Neuronal stem cell (in vitro differentiated cells): ENCODE data around the gene GPR132.
A peak's percentile ranks its signal among the peaks of the same experiment; 100 is the strongest.
"Not testable (repeated sequence)": the region's sequence is repeated elsewhere in the genome, so short reads cannot be mapped to it uniquely, and the experiment has no call there.

Experiments used
- DNase-seq: peaks from one replicate; pipeline ENCODE4 v3.0.0-alpha.2; 2013; ENCODE audit warnings: low spot score
- H2AFZ ChIP-seq: one replicate; pipeline ENCODE4 v1.6.1; 2013; ENCODE audit warnings: mild to moderate bottlenecking, low read length, inconsistent platforms
- H2AK5ac ChIP-seq: 2 replicates; pipeline ENCODE4 v1.6.1; 2013; ENCODE audit warnings: low read depth, mild to moderate bottlenecking, inconsistent platforms, low read length, moderate library complexity, mixed read lengths
- H2BK120ac ChIP-seq: 2 replicates; pipeline ENCODE4 v1.6.1; 2013; ENCODE audit warnings: low read depth, mild to moderate bottlenecking, inconsistent platforms, low read length, moderate library complexity, mixed read lengths
- H2BK12ac ChIP-seq: one replicate; pipeline ENCODE4 v1.6.1; 2013; ENCODE audit warnings: low read length, inconsistent platforms
- H2BK15ac ChIP-seq: 2 replicates; pipeline ENCODE4 v1.6.1; 2013; ENCODE audit warnings: mild to moderate bottlenecking, low read length, inconsistent platforms, mixed read lengths
- H2BK5ac ChIP-seq: one replicate; pipeline ENCODE4 v1.6.1; 2013; ENCODE audit warnings: inconsistent platforms, mild to moderate bottlenecking, low read length, moderate library complexity
- H3K14ac ChIP-seq: one replicate; pipeline ENCODE4 v1.6.1; 2013; ENCODE audit warnings: low read length, inconsistent platforms
- H3K18ac ChIP-seq: 2 replicates; pipeline ENCODE4 v1.6.1; 2013; ENCODE audit warnings: low read length, inconsistent platforms
- H3K23ac ChIP-seq: 2 replicates; pipeline ENCODE4 v1.6.1; 2013; ENCODE audit warnings: low read depth, mild to moderate bottlenecking, mixed read lengths, low read length, inconsistent platforms; ENCODE audit not compliant: poor library complexity
- H3K27ac ChIP-seq: replicated peaks from 3 replicates; pipeline ENCODE4 v1.5.1; 2013; ENCODE audit warnings: low read length, inconsistent platforms
- H3K27me3 ChIP-seq, 3 experiments: 2 replicates each; pipeline ENCODE4 v1.6.1; 2013; ENCODE audit warnings: low read length in 3 of 3, mild to moderate bottlenecking in 2 of 3, inconsistent platforms in 1 of 3, low read depth in 1 of 3, mixed read lengths in 1 of 3, moderate library complexity in 1 of 3; ENCODE audit not compliant: control insufficient read depth in 3 of 3, insufficient read depth in 3 of 3
- H3K36me3 ChIP-seq, 2 donors: replicated peaks in 1 of 2; 2 replicates each; pipeline ENCODE4 v1.6.1; 2013; ENCODE audit warnings: low read length in 2 of 2; ENCODE audit not compliant: control insufficient read depth in 2 of 2, insufficient read depth in 2 of 2
- H3K4ac ChIP-seq: 2 replicates; pipeline ENCODE4 v1.6.1; 2013; ENCODE audit warnings: inconsistent platforms, mild to moderate bottlenecking, low read length, moderate library complexity
- H3K4me1 ChIP-seq, 2 donors: 1 replicate in 1 of 2; 2 replicates in 1 of 2; pipeline ENCODE4 v1.6.1; 2013; ENCODE audit warnings: low read length in 2 of 2, low read depth in 1 of 2; ENCODE audit not compliant: control insufficient read depth in 2 of 2, insufficient read depth in 1 of 2
- H3K4me2 ChIP-seq: one replicate; pipeline ENCODE4 v1.6.1; 2013; ENCODE audit warnings: mild to moderate bottlenecking, low read length, inconsistent platforms; ENCODE audit not compliant: insufficient read depth, poor library complexity, severe bottlenecking
- H3K4me3 ChIP-seq, 2 donors: 2 replicates each; pipeline ENCODE4 v1.5.1; 2013; ENCODE audit warnings: low read length in 2 of 2, mild to moderate bottlenecking in 2 of 2, inconsistent platforms in 1 of 2, moderate library complexity in 1 of 2
- H3K79me1 ChIP-seq: one replicate; pipeline ENCODE4 v1.6.1; 2013; ENCODE audit warnings: low read depth, mild to moderate bottlenecking, inconsistent platforms, low read length, moderate library complexity
- H3K9ac ChIP-seq: one replicate; pipeline ENCODE4 v1.6.1; 2013; ENCODE audit warnings: mild to moderate bottlenecking, low read depth, low read length, inconsistent platforms; ENCODE audit not compliant: poor library complexity
- H3K9me3 ChIP-seq, 2 donors: replicated peaks in 1 of 2; 2 replicates each; pipeline versions ENCODE3 to v1.6.1; 2013; ENCODE audit warnings: low read length in 2 of 2, mild to moderate bottlenecking in 2 of 2, inconsistent platforms in 1 of 2, low read depth in 1 of 2, mixed read lengths in 1 of 2, moderate library complexity in 1 of 2; ENCODE audit not compliant: control insufficient read depth in 2 of 2, insufficient read depth in 1 of 2
- H4K8ac ChIP-seq: one replicate; pipeline ENCODE4 v1.6.1; 2013; ENCODE audit warnings: low read depth, mild to moderate bottlenecking, inconsistent platforms, low read length, moderate library complexity
- H4K91ac ChIP-seq: one replicate; pipeline ENCODE4 v1.6.1; 2013; ENCODE audit warnings: low read length, low read depth, mild to moderate bottlenecking, inconsistent platforms; ENCODE audit not compliant: poor library complexity
- WGBS, 2 donors: extraction: QIAGEN DNeasy Blood & Tissue Kit; methylation state at CpG; one replicate each; pipeline ENCODE4 v1.1.7; 2013; ENCODE audit warnings: missing lambda C conversion rate in 2 of 2, mixed read lengths in 1 of 2; ENCODE audit not compliant: insufficient read length in 2 of 2, insufficient replicate concordance in 1 of 2; ENCODE audit errors: extremely low coverage in 2 of 2; 5-methylcytosine and 5-hydroxymethylcytosine counted together

GPR132 gene

DNA sequence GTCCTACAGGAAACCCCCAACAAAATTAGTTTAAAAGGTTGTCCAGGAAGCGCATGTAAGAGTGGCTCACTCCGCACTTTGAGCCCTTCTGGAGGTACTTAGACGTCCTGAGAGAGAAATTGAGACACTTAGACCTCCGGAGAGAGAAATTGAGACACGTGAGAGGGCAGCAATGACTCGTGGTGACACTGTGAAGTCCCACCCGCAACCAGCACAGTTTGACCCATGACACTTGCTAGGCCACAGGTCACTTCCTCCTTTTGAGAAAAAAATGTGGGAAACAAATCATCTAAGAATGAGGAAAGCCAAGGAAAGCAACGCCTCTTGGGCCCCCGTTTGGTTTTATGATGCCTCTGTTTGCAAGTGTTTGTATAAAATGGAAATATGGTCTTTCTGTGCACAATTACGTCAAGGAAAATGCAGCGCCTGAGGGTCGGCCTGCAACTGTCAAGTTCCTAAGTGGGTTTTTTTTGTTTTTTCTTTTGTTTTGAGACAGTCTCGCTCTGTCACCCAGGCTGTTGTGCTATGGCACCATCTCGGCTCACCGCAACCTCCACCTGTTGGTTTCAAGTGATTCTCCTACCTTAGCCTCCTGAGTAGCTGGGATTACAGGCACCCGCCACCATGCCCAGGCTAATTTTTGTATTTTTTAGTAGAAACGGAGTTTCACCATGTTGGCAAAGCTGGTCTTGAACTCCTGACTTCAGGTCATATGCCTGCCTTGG is 30.8 kb downstream of the GPR132 start:
- Histone ChIP-seq H3K27ac (no peak overlapping the region), H2AK5ac (no peak overlapping the region), H4K91ac (no peak overlapping the region), H3K14ac (no peak overlapping the region), H3K9me3 (peaks cover 1 to 12% of the 10 kb centered on the region in 2 donors), H4K8ac (no peak overlapping the region), H2BK5ac (no peak overlapping the region), H3K4me1 (no peaks in the 10 kb centered on the region), H3K18ac (no peak overlapping the region), H3K4ac (no peak overlapping the region), H2AFZ (peak overlapping the region; percentile 29), H3K4me2 (no peak overlapping the region), H3K23ac (no peak overlapping the region), H2BK12ac (no peak overlapping the region), H3K9ac (no peak overlapping the region), H3K79me1 (no peaks in the 10 kb centered on the region), H3K4me3 (no peak overlapping the region), H3K27me3 (peaks cover 5 to 41% (median 20%) of the 10 kb centered on the region in 3 experiments), H2BK120ac (no peak overlapping the region), H3K36me3 (no peaks in the 10 kb centered on the region), H2BK15ac (no peak overlapping the region)
- DNase-seq: no peak
- WGBS, 2 donors: no CpG with 5 or more reads among the region's 17 CpGs

DNA sequence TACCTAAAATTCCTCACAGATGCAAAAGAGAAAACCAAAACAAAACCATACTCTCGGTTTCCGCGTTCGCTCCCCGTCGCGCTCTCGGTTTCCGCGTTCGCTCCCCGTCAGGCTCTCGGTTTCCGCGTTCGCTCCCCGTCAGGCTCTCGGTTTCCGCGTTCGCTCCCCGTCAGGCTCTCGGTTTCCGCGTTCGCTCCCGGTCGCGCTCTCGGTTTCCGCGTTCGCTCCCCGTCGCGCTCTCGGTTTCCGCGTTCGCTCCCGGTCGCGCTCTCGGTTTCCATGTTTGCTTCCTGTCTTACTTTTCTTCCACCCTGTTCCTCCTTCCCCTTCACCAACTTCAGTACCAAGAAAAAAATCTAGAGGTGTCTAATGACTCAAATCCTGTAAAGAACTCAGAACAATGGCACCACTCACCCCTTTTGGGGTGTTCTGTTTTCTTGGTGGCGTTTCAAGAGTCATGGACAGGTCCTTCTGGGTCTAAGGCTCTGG is 31.8 kb downstream of the GPR132 start:
- H2BK120ac ChIP-seq, DNase-seq, H3K14ac ChIP-seq, H3K4ac ChIP-seq, H3K4me2 ChIP-seq, H3K4me1 ChIP-seq, H2BK5ac ChIP-seq, H2BK15ac ChIP-seq, H2AK5ac ChIP-seq, H2AFZ ChIP-seq, H3K18ac ChIP-seq, H3K4me3 ChIP-seq, H3K36me3 ChIP-seq, H3K79me1 ChIP-seq, H2BK12ac ChIP-seq, H4K8ac ChIP-seq, H3K9ac ChIP-seq, H3K27ac ChIP-seq, H4K91ac ChIP-seq, H3K23ac ChIP-seq: not testable (repeated sequence)
- H3K9me3 ChIP-seq: peaks cover 1 to 12% of the 10 kb centered on the region in 2 donors
- WGBS, 2 donors: no CpG with 5 or more reads among the region's 45 CpGs
- peaks cover 5 to 39% (median 20%) of the 10 kb centered on the region in 3 experiments for H3K27me3 ChIP-seq

DNA sequence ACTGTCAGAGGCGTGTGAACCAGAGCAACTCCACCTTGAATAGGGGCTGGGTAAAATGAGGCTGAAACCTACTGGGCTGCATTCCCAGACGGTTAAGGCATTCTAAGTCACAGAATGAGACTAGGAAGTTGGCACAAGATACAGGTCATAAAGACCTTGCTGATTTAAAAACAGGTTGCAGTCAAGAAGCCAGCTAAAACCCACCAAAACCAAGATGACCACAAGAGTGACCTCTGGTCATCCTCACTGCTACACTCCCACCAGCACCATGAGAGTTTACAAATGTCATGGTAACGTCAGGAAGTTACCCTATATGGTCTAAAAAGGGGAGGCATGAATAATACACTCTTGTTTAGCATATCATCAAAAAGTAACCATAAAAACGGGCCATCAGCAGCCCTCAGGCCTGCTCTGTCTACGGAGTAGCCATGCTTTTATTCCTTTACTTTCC is 32.8 kb downstream of the GPR132 start:
- H2BK15ac ChIP-seq, H2BK12ac ChIP-seq, H3K9ac ChIP-seq, H4K91ac ChIP-seq, H3K4ac ChIP-seq, DNase-seq, H2BK5ac ChIP-seq, H3K4me3 ChIP-seq, H2AK5ac ChIP-seq, H3K23ac ChIP-seq, H4K8ac ChIP-seq, H3K14ac ChIP-seq, H3K27ac ChIP-seq, H3K18ac ChIP-seq, H2BK120ac ChIP-seq, H3K36me3 ChIP-seq, H3K4me1 ChIP-seq, H3K4me2 ChIP-seq, H3K79me1 ChIP-seq, H2AFZ ChIP-seq: not testable (repeated sequence)
- WGBS, 2 donors: no CpG with 5 or more reads among the region's 5 CpGs
- Histone ChIP-seq H3K27me3 (peaks cover 5 to 36% (median 22%) of the 10 kb centered on the region in 3 experiments), H3K9me3 (peaks cover 1 to 12% of the 10 kb centered on the region in 2 donors)

DNA sequence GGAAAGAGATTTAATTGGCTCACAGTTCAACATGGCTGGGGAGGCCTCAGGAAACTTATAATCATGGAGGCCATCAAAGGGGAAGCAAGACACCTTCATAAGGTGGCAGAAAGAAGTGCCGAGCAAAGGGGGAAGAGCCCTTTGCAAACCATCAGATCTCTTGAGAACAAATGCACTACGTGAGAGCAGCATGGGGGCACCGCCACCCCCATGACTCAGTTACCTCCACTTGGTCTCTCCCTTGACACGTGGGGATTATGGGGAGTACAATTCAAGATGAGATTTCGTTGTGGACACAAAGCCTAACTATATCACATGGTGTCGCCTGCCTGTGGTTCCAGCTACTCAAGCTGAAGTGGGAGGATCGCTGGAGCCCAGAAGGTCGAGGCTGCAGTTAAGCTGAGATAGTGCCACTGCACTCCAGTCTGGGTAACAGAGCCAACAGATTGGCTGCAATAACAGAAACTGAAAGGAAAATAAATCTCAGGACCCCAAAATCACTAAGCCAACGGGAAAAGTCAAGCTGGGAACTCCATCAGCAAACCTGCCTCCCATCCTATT is 34.3 kb downstream of the GPR132 start:
- H3K79me1 ChIP-seq: no peaks in the 10 kb centered on the region
- H2AK5ac ChIP-seq: no peak overlapping the region
- H3K9me3 ChIP-seq: peaks cover 1 to 12% of the 10 kb centered on the region in 2 donors
- H2BK12ac ChIP-seq: no peak overlapping the region
- no peak overlapping the region for H3K14ac ChIP-seq
- no peak overlapping the region for H2BK15ac ChIP-seq
- no peak overlapping the region for H2BK120ac ChIP-seq
- no peak overlapping the region for H3K9ac ChIP-seq
- peaks cover 5 to 36% (median 22%) of the 10 kb centered on the region in 3 experiments for H3K27me3 ChIP-seq
- no peak overlapping the region for H3K4me2 ChIP-seq
- DNase-seq: no peak
- no peak overlapping the region for H3K18ac ChIP-seq
- H3K4me3 ChIP-seq: no peak overlapping the region
- H2AFZ ChIP-seq: no peak overlapping the region
- no peak overlapping the region for H3K27ac ChIP-seq
- no peak overlapping the region for H3K4ac ChIP-seq
- no peaks in the 10 kb centered on the region for H3K36me3 ChIP-seq
- no peak overlapping the region for H4K91ac ChIP-seq
- H3K4me1 ChIP-seq: no peaks in the 10 kb centered on the region
- no peak overlapping the region for H3K23ac ChIP-seq
- no peak overlapping the region for H2BK5ac ChIP-seq
- no CpG with 5 or more reads among the region's 9 CpGs for WGBS, 2 donors
- no peak overlapping the region for H4K8ac ChIP-seq
